Stimulated activated CD8-positive, alpha-beta memory T cell treated with anti-CD3 and anti-CD28 coated beads, Interleukin-15, amount 100 ng/mL, for 24 hours (primary cell): Measurements from ENCODE around the gene HOXD10.

Source experiments
- DNase-seq: peaks from one replicate; pipeline ENCODE4 v3.0.0-alpha.2; 2020; ENCODE audit warnings: low read depth

Gene HOXD10

DNA sequence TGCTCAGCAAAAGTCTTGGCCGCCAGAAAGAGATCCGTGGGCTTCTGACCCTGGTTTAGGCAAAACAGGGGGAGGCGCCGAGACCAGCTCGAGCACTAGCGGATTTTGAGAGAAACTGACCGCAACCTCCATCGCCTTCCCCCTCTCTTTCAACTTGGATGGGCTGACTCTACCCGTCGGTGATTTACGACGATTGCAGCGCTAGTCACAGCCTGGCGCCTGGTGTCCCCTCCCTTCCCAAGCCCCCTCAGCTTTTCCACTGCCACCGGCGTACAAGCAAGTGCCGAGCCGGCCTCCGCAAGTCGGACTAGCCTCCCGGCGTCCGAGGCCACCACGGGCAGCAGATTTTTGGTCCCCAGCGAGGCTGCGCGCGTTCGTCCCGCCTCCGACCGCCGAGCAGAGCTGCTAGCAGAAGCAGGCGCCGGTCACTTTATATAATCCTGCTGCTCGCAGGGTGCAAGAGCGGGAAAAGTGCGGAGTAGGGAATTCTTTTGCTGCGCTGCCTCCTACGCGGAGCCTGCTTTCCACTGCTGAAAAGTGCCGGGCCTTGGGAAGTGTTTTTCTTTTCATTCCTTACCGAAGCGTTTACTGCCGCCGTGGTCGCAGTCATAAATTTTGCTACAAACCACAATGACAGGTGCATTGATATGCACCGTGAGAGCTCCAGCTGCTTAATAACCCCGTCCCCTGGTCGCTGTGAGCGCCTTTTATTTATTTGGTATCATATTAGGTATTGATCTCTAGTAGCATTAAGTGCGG, 48.2 kb downstream of the HOXD10 start:
- DNase-seq, result no peak

DNA sequence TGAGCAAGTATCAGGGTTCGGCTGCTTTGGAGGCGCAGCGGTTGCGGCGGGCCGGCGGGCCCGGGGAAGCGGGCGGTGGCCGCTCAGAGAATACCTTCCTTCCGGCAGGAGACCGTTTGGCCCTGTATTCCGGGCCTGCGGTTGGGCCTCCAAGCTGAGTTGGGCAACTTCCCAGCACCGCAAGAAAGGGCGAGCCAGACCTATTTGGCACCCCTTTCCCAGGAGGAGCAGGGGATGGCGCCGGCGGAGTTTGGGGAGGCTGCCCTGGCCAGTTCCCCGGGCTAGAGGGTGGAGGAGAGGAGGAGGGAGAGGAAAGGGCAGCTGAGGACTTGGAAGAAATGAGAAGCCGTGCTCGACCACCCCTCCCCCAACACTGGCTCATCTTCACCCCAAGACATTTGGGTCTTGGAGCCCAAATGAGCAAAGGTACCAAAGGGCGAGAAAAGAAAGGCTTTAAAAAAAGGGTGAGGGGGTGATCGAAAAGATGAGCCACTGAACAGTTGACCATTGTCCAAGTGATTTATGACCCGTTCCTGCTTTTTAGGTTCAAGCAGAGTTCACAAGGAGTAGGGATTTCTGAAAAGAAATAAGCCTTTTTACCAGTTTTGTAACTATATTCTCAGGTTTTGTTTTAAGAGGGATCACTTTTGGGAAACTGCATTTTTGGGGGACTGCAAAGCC, 48.9 kb downstream of the HOXD10 start:
- no peak for DNase-seq

DNA sequence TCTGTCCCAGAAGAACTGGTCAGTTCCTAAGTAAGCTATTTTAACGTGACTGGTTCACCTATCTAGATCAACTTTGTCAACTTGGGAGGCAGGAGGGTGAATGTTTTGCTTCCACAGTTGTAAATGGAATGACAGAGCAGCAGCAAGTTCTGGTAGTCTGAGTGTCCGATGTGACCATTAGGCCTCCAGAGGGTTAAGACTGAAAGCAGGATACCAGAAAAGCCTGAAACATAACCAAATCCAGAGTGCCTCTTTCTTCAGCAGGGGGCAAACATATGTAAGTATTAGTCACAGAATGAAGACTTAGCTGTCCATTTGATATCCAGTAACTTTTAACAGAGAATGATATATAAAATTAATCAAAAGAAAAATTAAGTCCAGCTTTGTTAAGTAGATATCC, 49.7 kb downstream of the HOXD10 start:
- no peak for DNase-seq

DNA sequence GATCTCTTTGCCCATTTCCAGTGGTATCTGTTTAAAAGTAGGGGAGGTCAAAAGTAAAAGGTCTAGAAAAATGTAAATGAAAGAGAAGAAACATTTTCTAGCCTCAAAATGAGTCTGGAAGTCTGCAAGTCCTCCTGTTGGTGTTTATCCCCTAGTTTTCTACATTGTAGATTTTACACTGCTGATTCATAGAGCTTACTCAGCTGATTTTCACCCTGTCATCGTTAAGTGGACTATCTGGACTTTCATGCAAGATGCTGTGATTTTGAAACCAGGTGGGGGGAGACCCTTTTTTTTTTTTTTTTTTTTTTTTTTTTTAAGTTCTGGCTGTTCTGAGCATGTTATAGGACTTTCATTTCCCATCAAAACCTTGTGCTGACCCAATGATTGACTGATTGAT, 50.8 kb downstream of the HOXD10 start:
- no peak for DNase-seq

DNA sequence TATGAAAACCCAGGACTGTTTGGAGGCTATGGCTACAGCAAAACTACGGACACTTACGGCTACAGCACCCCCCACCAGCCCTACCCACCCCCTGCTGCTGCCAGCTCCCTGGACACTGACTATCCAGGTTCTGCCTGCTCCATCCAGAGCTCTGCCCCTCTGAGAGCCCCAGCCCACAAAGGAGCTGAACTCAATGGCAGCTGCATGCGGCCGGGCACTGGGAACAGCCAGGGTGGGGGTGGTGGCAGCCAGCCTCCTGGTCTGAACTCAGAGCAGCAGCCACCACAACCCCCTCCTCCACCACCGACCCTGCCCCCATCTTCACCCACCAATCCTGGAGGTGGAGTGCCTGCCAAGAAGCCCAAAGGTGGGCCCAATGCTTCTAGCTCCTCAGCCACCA, 52.6 kb downstream of the HOXD10 start:
- no peak for DNase-seq
